Hair follicle dermal papilla cell (primary cell): ENCODE measurements around the gene FBLN2. TPM values are rescaled to one million over a fixed set of nuclear protein-coding genes. Genes with fewer than 3 reads are reported as not detected.

Experiments used
- total RNA-seq: library from RNA; depleted of rRNA; stranded (reverse); fragments of >200 nt; gene quantifications from 2 replicates; pipeline ENCODE4 v1.2.3, GENCODE V29; 2012

FBLN2 gene
- 493 and 624 TPM in 2 replicates for total RNA-seq

GRCh38 chr3:13548696-13549622 is at the start of gene FBLN2:
FBLN2 (plus strand) TSS chr3:13549125; CDS start chr3:13570356, 21,231 bp downstream.

Other genes starting within 250 kb of the FBLN2 start
- gene NUP210, start 128.8 kb upstream of the FBLN2 start, total RNA-seq: under 0.01 TPM in 1 of 2 replicates, not detected in the other
- 12.7 and 13.0 TPM in 2 replicates for gene HDAC11, start 68.8 kb upstream of the FBLN2 start, total RNA-seq